HPDE6-E6E7 (cell line): ENCODE measurements around the gene CBY1.

Experiments
- DNase-seq: peaks from one replicate; pipeline ENCODE4 v3.0.0; 2011; ENCODE audit warnings: missing footprints; ENCODE audit errors: extremely low spot score

CBY1 gene

GRCh38 chr22:38700789-38701628 is 44.6 kb downstream of the CBY1 start, which contains the start of gene JOSD1:
Gene JOSD1, minus strand, starts transcription at chr22:38700943. Its CDS starts 956 bp downstream, at chr22:38699987.
- peak; percentile 70 for DNase-seq

- no peak for DNase-seq
Measured at GRCh38 chr22:38704654-38705234, 48.3 kb downstream of the CBY1 start.

GRCh38 chr22:38705235-38706100 is 49.0 kb downstream of the CBY1 start, which contains the start of gene GTPBP1:
Gene GTPBP1, plus strand, starts transcription at chr22:38705944. Its CDS starts 12 bp downstream, at chr22:38705956.
- DNase-seq, result peak; percentile 92

GRCh38 chr22:38706101-38706900 is 49.9 kb downstream of the CBY1 start:
- DNase-seq, result no peak

- DNase-seq, result no peak
Measured at GRCh38 chr22:38706901-38707195, 50.4 kb downstream of the CBY1 start.

- peak; percentile 83 for DNase-seq
Measured at GRCh38 chr22:38707346-38707745, 50.9 kb downstream of the CBY1 start.

- no peak for DNase-seq
Measured at GRCh38 chr22:38707984-38708383, 51.5 kb downstream of the CBY1 start.

- no peak for DNase-seq
Measured at GRCh38 chr22:38709306-38709705, 52.9 kb downstream of the CBY1 start.

- DNase-seq, result no peak
Measured at GRCh38 chr22:38710351-38710750, 53.9 kb downstream of the CBY1 start.

- DNase-seq, result no peak
Measured at GRCh38 chr22:38710866-38711265, 54.4 kb downstream of the CBY1 start.

GRCh38 chr22:38712486-38713207 is 56.2 kb downstream of the CBY1 start:
- no peak for DNase-seq

GRCh38 chr22:38713921-38714320 is 57.5 kb downstream of the CBY1 start:
- DNase-seq, result no peak

GRCh38 chr22:38715176-38715764 is 58.8 kb downstream of the CBY1 start:
- no peak for DNase-seq

- no peak for DNase-seq
Measured at GRCh38 chr22:38715852-38716251, 59.4 kb downstream of the CBY1 start.

GRCh38 chr22:38716271-38716670 is 59.8 kb downstream of the CBY1 start:
- DNase-seq, result no peak

- no peak for DNase-seq
Measured at GRCh38 chr22:38716826-38717225, 60.4 kb downstream of the CBY1 start.

- no peak for DNase-seq
Measured at GRCh38 chr22:38717244-38717643, 60.8 kb downstream of the CBY1 start.

- DNase-seq, result peak; percentile 85
Measured at GRCh38 chr22:38718414-38718813, 62.0 kb downstream of the CBY1 start.

GRCh38 chr22:38719196-38719595 is 62.8 kb downstream of the CBY1 start:
- no peak for DNase-seq

- no peak for DNase-seq
Measured at GRCh38 chr22:38720350-38720749, 63.9 kb downstream of the CBY1 start.
